Esophagus muscularis mucosa (tissue), 4 donors: Measurements from ENCODE around the gene SAP25. TPM values are rescaled to one million over a fixed set of nuclear protein-coding genes. Genes with fewer than 3 reads are reported as not detected.
"Not testable (repeated sequence)": the region's sequence is repeated elsewhere in the genome, so short reads cannot be mapped to it uniquely, and the experiment has no call there.

Experiments
- DNase-seq: peaks from one replicate; pipeline ENCODE4 v3.0.0-alpha.2; 2017; ENCODE audit errors: extremely low spot score
- H3K27ac ChIP-seq, 4 donors: fragments of 200-600 bp; sonication (generic); replicated peaks in 1 of 4; 1 replicate in 3 of 4; 2 replicates in 1 of 4; pipeline ENCODE4 v1.5.1; 2016 to 2019; ENCODE audit warnings: mild to moderate bottlenecking in 1 of 4
- H3K27me3 ChIP-seq, 4 donors: fragments of 200-600 bp; sonication (generic); one replicate each; pipeline versions ENCODE4 v1.5.1 to v1.6.0; 2016 to 2019
- H3K36me3 ChIP-seq, 4 donors: fragments of 200-600 bp; sonication (generic); one replicate each; pipeline ENCODE4 v1.5.1; 2016 to 2019
- H3K4me1 ChIP-seq, 4 donors: fragments of 200-600 bp; sonication (generic); one replicate each; pipeline ENCODE4 v1.5.1; 2016 to 2019
- H3K4me3 ChIP-seq, 4 donors: fragments of 200-600 bp; sonication (generic); 1 replicate in 2 of 4; 2 replicates in 2 of 4; pipeline ENCODE4 v1.5.1; 2016 to 2019; ENCODE audit warnings: mild to moderate bottlenecking in 4 of 4, moderate library complexity in 1 of 4
- H3K9me3 ChIP-seq, 4 donors: fragments of 200-600 bp; sonication (generic); 1 replicate in 3 of 4; 2 replicates in 1 of 4; pipeline ENCODE4 v1.5.1; 2016 to 2019
- CTCF ChIP-seq, 3 experiments: fragments of 200-600 bp in 2 of 3; fragments of 450-650 bp in 1 of 3; sonication (generic) in 2 of 3; IDR thresholded peaks; one replicate each; pipeline ENCODE4 v1.5.1; 2017 to 2019; ENCODE audit warnings: antibody characterized with exemption in 3 of 3, mild to moderate bottlenecking in 2 of 3, moderate library complexity in 1 of 3
- EP300 ChIP-seq: sonication (generic); formaldehyde crosslinking; IDR thresholded peaks from one replicate; pipeline ENCODE4 v1.6.1; 2017; ENCODE audit warnings: antibody characterized with exemption
- POLR2A ChIP-seq: fragments of 450-650 bp; IDR thresholded peaks from one replicate; pipeline ENCODE4 v1.6.1; 2017; ENCODE audit warnings: antibody characterized with exemption, moderate library complexity, mild to moderate bottlenecking, low read depth
- POLR2AphosphoS5 ChIP-seq, 2 donors: sonication (generic); formaldehyde crosslinking; IDR thresholded peaks; one replicate each; pipeline ENCODE4 v1.6.1; 2017; ENCODE audit warnings: antibody characterized with exemption in 2 of 2
- WGBS: methylation state at CpG from one replicate; pipeline ENCODE4 v1.1.5; 2018; 5-methylcytosine and 5-hydroxymethylcytosine counted together
- intact Hi-C: fragments of 100-400 bp; cut with DNase I; formaldehyde crosslinking; loops from one replicate; pipeline ENCODE4 v1.15.1; 2023
- total RNA-seq, 4 donors: library from RNA; depleted of rRNA; stranded (reverse); fragments of >200 nt; gene quantifications; one replicate each; pipeline versions ENCODE4 v1.1.0 to v1.2.1, GENCODE V29; 2016

Gene SAP25
- total RNA-seq, 4 donors from 2014 or later = 0.83 to 0.92 TPM; not detected in 2

- Histone ChIP-seq H3K9me3 (no peaks in the 10 kb centered on the region), H3K4me1 (peaks cover 13 to 45% (median 24%) of the 10 kb centered on the region in 4 donors), H3K36me3 (peaks cover 4 to 42% (median 24%) of the 10 kb centered on the region in 4 donors), H3K27me3 (peaks cover 0 to 20% (median 1%) of the 10 kb centered on the region in 4 donors), H3K4me3 (no peak overlapping the region), H3K27ac (peak overlapping the region in 1 of 4 donors; percentile 15)
- TF ChIP-seq POLR2AphosphoS5 (IDR thresholded peaks at IDR 0.05) = no peak
- no peak for TF ChIP-seq CTCF (IDR thresholded peaks at IDR 0.05)
- TF ChIP-seq POLR2A = no peak
- TF ChIP-seq EP300 = no peak
- WGBS = 69% methylated on average over 10 of the region's 12 CpGs
- no peak for DNase-seq
- intact Hi-C loops = no loop called here
Observed at GRCh38 chr7:100567031-100567730, 6.5 kb downstream of the SAP25 start.

DNA sequence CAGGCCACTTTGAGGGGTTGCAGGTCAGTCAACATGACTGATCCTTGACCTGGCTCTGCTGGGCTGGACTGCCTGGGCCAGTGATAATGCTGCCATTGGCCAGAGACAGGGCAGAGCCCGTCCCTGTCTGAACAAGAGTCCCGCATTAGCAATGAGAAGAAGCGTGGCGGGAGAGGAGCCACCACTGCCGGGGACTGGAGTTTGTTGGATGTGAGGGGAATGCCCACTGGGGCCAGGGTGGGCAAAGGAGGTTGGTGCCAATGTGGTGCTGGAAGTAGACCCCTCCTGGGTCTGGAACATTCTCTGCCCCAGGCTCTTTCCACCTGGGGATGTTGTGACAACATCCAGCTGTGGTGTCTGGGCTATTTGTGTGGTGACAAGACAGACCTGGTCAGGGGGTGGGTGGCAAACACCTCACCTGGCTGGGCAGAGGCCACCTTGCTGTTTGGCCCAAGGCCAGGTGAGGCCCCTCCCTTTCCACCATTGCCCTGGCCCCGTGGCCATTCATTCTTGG, 7.6 kb downstream of the SAP25 start:
- intact Hi-C loops = no loop called here
- peaks cover 10 to 53% (median 31%) of the 10 kb centered on the region in 4 donors for H3K36me3 ChIP-seq
- DNase-seq = no peak
- peaks cover 0 to 11% (median 1%) of the 10 kb centered on the region in 4 donors for H3K27me3 ChIP-seq
- no peak for TF ChIP-seq POLR2A
- no peak for TF ChIP-seq POLR2AphosphoS5 (IDR thresholded peaks at IDR 0.05)
- no peak for TF ChIP-seq CTCF (IDR thresholded peaks at IDR 0.05)
- no peak for TF ChIP-seq EP300
- no peak overlapping the region for H3K27ac ChIP-seq
- no peak overlapping the region for H3K4me3 ChIP-seq
- WGBS = 85% methylated on average over 6 of the region's 6 CpGs
- peaks cover 13 to 44% (median 23%) of the 10 kb centered on the region in 4 donors for H3K4me1 ChIP-seq
- H3K9me3 ChIP-seq = no peaks in the 10 kb centered on the region

DNA sequence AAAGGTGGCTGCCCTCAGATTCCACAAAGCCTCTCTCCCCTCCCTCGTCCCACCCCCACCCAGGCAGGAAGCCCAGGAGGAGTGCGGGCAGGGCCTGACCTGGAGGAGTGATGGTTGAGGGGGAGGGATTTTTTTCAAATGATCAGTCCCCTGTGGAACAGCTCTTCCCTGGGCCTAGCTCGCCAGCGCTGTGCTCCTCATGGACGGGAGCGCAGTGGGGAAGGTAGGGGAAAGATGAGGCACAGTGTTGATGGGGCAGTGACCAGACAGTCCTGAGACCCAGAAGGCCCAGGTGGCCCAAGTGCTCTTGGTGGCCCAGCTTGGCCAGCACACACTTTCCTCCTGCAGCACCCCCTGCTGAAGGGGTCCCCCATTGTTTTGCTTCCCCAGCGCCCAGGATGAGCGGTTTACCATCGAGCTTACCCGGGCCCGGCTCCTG, 8.5 kb downstream of the SAP25 start:
- H3K27me3 ChIP-seq = peaks cover 0 to 3% (median under 1%) of the 10 kb centered on the region in 4 donors
- H3K27ac ChIP-seq = no peak overlapping the region
- peaks cover 9 to 35% (median 14%) of the 10 kb centered on the region in 4 donors for H3K4me1 ChIP-seq
- TF ChIP-seq EP300 (no peak), POLR2A (no peak)
- no peak for DNase-seq
- WGBS = 95% methylated on average over 11 of the region's 11 CpGs
- intact Hi-C loops = no loop called here
- no peaks in the 10 kb centered on the region for H3K9me3 ChIP-seq
- H3K4me3 ChIP-seq = no peak overlapping the region
- peaks cover 10 to 62% (median 33%) of the 10 kb centered on the region in 4 donors for H3K36me3 ChIP-seq

GRCh38 chr7:100564405-100564804, 9.3 kb downstream of the SAP25 start:
- H3K4me3 ChIP-seq, H3K9me3 ChIP-seq, H3K27ac ChIP-seq, H3K27me3 ChIP-seq, DNase-seq: not testable (repeated sequence)
- intact Hi-C loops = loop anchor here (5.0 kb wide), 1 partner anchor 128 kb away; the partner anchor contains the start of gene GIGYF1
- peaks cover 2 to 35% (median 13%) of the 10 kb centered on the region in 4 donors for H3K4me1 ChIP-seq
- 93% methylated on average over 6 of the region's 6 CpGs for WGBS
- peaks cover 10 to 63% (median 33%) of the 10 kb centered on the region in 4 donors for H3K36me3 ChIP-seq

- no peaks in the 10 kb centered on the region for H3K9me3 ChIP-seq
- 41% methylated on average over 10 of the region's 12 CpGs for WGBS
- intact Hi-C loops = loop anchor here (5.0 kb wide), 1 partner anchor 128 kb away; the partner anchor contains the start of gene GIGYF1
- no peaks in the 10 kb centered on the region for H3K27me3 ChIP-seq
- no peak overlapping the region for H3K27ac ChIP-seq
- no peak overlapping the region for H3K4me3 ChIP-seq
- TF ChIP-seq EP300 (no peak), POLR2A (no peak), CTCF (IDR thresholded peaks at IDR 0.05) (peak in 2 of 3 experiments; percentile 90 to 94), POLR2AphosphoS5 (IDR thresholded peaks at IDR 0.05) (no peak)
- peaks cover 10 to 64% (median 33%) of the 10 kb centered on the region in 4 donors for H3K36me3 ChIP-seq
- no peak for DNase-seq
- H3K4me1 ChIP-seq = peaks cover 0 to 31% (median 15%) of the 10 kb centered on the region in 4 donors
Observed at GRCh38 chr7:100563809-100564400, 9.8 kb downstream of the SAP25 start.
